ENCODE data around the gene GCAT. TPM values are rescaled to one million over a fixed set of nuclear protein-coding genes. Genes with fewer than 3 reads are reported as not detected.

GCAT gene
- total and polyA plus RNA-seq, 2 of the 13 experiments (the other 11 are each of a cell fraction or from before 2014, with no cell fraction given) = 28.0 to 50.3 TPM

GRCh38 chr22:37832022-37832857 is 24.5 kb downstream of the GCAT start (continued):
- TF ChIP-seq ZNF281 (CRISPR knock-in tag; IDR thresholded peaks at IDR 0.05; ENCODE audit: borderline replicate concordance) (no peak), SAP130 (CRISPR knock-in tag; IDR thresholded peaks at IDR 0.05; ENCODE audit: low read depth) (peak; percentile 31; the same call in 1 of the 2 replicates), CREM (IDR thresholded peaks at IDR 0.05) (peak; percentile 28; the same call in 1 of the 2 replicates), CREM (CRISPR knock-in tag; IDR thresholded peaks at IDR 0.05) (no peak), ZNF362 (CRISPR knock-in tag; IDR thresholded peaks at IDR 0.05; ENCODE audit: borderline replicate concordance) (peak; percentile 81), ZMYM3 (CRISPR knock-in tag; IDR thresholded peaks at IDR 0.05) (peak; percentile 89), BCL6 (CRISPR knock-in tag; IDR thresholded peaks at IDR 0.05) (peak; percentile 27; the same call in 1 of the 2 replicates), SALL1 (CRISPR knock-in tag; IDR thresholded peaks at IDR 0.05) (peak; percentile 41; the same call in 1 of the 2 replicates), MNT (IDR thresholded peaks at IDR 0.05) (0 out of 2 replicates have a peak, but pooled peaks have one; percentile 3)
